ENCODE measurements around the gene PSMA5. TPM values are rescaled to one million over a fixed set of nuclear protein-coding genes. Genes with fewer than 3 reads are reported as not detected.

PSMA5 gene
- total and polyA plus RNA-seq, 2 of the 13 experiments (the other 11 are each of a cell fraction or from before 2014, with no cell fraction given) = 140 to 169 TPM

DNA sequence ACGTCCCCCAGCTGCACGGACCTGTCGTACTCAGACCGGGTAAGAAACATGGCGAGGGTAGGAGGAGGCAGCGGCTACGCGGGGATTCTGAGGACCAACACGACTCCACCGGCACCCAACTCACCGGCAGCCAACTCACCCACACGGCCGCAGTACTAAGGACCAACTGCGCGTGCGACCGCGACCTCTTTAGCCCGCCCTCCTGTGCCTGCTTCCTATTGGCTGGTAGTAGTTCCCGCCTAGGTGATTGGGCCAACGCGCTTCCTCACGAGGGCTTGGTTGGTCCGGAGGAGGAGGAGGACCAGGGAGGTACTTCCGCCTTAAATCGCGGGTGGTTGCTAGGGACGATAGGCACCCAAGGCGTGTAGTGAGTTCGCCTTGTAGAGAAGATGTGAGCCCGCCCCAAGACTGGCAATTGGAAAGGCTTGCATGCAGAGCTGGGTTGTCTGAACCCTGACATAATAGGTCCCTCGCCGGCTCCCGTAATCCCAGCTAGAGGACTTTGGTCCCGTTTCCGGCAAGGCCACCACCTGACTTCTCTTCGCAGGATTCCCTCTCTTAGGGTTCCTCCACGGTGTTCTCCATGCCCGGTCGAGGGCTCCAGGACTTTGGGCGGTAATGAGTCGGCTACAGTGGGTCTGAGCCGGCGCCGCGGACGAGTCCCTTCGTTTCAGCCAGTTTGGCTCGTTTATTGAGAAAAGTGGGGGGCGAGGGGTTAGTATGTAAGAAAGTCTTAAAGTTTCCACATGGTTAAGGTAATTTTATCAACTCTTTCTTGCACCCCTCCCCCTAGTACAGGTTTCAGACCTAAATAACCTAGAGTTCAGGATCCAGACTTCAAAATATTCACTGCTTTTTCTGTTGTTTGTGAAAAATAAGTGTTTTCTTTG lies at the start of gene PSMA5 (continued):
- TF ChIP-seq, protein P1, sequence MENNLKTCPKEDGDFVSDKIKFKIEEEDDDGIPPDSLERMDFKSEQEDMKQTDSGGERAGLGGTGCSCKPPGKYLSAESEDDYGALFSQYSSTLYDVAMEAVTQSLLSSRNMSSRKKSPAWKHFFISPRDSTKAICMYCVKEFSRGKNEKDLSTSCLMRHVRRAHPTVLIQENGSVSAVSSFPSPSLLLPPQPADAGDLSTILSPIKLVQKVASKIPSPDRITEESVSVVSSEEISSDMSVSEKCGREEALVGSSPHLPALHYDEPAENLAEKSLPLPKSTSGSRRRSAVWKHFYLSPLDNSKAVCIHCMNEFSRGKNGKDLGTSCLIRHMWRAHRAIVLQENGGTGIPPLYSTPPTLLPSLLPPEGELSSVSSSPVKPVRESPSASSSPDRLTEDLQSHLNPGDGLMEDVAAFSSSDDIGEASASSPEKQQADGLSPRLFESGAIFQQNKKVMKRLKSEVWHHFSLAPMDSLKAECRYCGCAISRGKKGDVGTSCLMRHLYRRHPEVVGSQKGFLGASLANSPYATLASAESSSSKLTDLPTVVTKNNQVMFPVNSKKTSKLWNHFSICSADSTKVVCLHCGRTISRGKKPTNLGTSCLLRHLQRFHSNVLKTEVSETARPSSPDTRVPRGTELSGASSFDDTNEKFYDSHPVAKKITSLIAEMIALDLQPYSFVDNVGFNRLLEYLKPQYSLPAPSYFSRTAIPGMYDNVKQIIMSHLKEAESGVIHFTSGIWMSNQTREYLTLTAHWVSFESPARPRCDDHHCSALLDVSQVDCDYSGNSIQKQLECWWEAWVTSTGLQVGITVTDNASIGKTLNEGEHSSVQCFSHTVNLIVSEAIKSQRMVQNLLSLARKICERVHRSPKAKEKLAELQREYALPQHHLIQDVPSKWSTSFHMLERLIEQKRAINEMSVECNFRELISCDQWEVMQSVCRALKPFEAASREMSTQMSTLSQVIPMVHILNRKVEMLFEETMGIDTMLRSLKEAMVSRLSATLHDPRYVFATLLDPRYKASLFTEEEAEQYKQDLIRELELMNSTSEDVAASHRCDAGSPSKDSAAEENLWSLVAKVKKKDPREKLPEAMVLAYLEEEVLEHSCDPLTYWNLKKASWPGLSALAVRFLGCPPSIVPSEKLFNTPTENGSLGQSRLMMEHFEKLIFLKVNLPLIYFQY (CRISPR knock-in tag; IDR thresholded peaks at IDR 0.05; ENCODE audit: borderline replicate concordance) = no peak
- TF ChIP-seq ELF1 (CRISPR knock-in tag; IDR thresholded peaks at IDR 0.05) (peak; percentile 92), KMT2B (CRISPR knock-in tag; IDR thresholded peaks at IDR 0.05) (peak; percentile 81), ZNF281 (CRISPR knock-in tag; IDR thresholded peaks at IDR 0.05; ENCODE audit: borderline replicate concordance) (peak; percentile 44; the same call in 1 of the 2 replicates), TGIF2 (CRISPR knock-in tag; IDR thresholded peaks at IDR 0.05) (peak; percentile 56; the same call in 1 of the 2 replicates), MIER3 (CRISPR knock-in tag; IDR thresholded peaks at IDR 0.05; ENCODE audit: borderline replicate concordance) (no peak), NRL (CRISPR knock-in tag; IDR thresholded peaks at IDR 0.05; ENCODE audit: borderline replicate concordance) (peak; percentile 29; the same call in 1 of the 2 replicates), HMG20A (CRISPR knock-in tag; IDR thresholded peaks at IDR 0.05; ENCODE audit: borderline replicate concordance) (no peak), PITX1 (CRISPR knock-in tag; IDR thresholded peaks at IDR 0.05) (peak; percentile 97), PHF20 (CRISPR knock-in tag; IDR thresholded peaks at IDR 0.05) (peak; percentile 67), MAF1 (CRISPR knock-in tag; IDR thresholded peaks at IDR 0.05; ENCODE audit: borderline replicate concordance) (0 out of 2 replicates have a peak, but pooled peaks have one; percentile 29), ZNF616 (CRISPR knock-in tag; IDR thresholded peaks at IDR 0.05; ENCODE audit: low read depth) (no peak; the same call in 1 of the 2 replicates)
- TF ChIP-seq, protein P2, sequence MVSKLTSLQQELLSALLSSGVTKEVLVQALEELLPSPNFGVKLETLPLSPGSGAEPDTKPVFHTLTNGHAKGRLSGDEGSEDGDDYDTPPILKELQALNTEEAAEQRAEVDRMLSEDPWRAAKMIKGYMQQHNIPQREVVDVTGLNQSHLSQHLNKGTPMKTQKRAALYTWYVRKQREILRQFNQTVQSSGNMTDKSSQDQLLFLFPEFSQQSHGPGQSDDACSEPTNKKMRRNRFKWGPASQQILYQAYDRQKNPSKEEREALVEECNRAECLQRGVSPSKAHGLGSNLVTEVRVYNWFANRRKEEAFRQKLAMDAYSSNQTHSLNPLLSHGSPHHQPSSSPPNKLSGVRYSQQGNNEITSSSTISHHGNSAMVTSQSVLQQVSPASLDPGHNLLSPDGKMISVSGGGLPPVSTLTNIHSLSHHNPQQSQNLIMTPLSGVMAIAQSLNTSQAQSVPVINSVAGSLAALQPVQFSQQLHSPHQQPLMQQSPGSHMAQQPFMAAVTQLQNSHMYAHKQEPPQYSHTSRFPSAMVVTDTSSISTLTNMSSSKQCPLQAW (CRISPR knock-in tag; IDR thresholded peaks at IDR 0.05) = peak; percentile 12; the same call in 1 of the 2 replicates
- TF ChIP-seq, protein P3, sequence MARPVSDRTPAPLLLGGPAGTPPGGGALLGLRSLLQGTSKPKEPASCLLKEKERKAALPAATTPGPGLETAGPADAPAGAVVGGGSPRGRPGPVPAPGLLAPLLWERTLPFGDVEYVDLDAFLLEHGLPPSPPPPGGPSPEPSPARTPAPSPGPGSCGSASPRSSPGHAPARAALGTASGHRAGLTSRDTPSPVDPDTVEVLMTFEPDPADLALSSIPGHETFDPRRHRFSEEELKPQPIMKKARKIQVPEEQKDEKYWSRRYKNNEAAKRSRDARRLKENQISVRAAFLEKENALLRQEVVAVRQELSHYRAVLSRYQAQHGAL (CRISPR knock-in tag; IDR thresholded peaks at IDR 0.05; ENCODE audit: not compliant biosample characterization) = no peak
- TF ChIP-seq, protein P4, sequence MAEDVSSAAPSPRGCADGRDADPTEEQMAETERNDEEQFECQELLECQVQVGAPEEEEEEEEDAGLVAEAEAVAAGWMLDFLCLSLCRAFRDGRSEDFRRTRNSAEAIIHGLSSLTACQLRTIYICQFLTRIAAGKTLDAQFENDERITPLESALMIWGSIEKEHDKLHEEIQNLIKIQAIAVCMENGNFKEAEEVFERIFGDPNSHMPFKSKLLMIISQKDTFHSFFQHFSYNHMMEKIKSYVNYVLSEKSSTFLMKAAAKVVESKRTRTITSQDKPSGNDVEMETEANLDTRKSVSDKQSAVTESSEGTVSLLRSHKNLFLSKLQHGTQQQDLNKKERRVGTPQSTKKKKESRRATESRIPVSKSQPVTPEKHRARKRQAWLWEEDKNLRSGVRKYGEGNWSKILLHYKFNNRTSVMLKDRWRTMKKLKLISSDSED (CRISPR knock-in tag; IDR thresholded peaks at IDR 0.05) = no peak
- TF ChIP-seq, protein P5, sequence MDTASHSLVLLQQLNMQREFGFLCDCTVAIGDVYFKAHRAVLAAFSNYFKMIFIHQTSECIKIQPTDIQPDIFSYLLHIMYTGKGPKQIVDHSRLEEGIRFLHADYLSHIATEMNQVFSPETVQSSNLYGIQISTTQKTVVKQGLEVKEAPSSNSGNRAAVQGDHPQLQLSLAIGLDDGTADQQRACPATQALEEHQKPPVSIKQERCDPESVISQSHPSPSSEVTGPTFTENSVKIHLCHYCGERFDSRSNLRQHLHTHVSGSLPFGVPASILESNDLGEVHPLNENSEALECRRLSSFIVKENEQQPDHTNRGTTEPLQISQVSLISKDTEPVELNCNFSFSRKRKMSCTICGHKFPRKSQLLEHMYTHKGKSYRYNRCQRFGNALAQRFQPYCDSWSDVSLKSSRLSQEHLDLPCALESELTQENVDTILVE (CRISPR knock-in tag; IDR thresholded peaks at IDR 0.05) = 0 out of 2 replicates have a peak, but pooled peaks have one; percentile 24
